Endodermal cell (in vitro differentiated cells): ENCODE measurements around the gene LSM6. TPM values are rescaled to one million over a fixed set of nuclear protein-coding genes. Genes with fewer than 3 reads are reported as not detected.

Experiments
- DNase-seq: peaks from one replicate; pipeline ENCODE4 v3.0.0-alpha.2; 2017
- H3K27ac ChIP-seq: 2 replicates; pipeline ENCODE4 v1.5.1; 2013; ENCODE audit warnings: mild to moderate bottlenecking, low read depth, low read length, moderate library complexity
- H3K27me3 ChIP-seq: 2 replicates; pipeline ENCODE4 v1.6.1; 2013; ENCODE audit warnings: mild to moderate bottlenecking, low read length, moderate library complexity; ENCODE audit not compliant: insufficient read depth, control insufficient read depth, poor library complexity, severe bottlenecking
- H3K36me3 ChIP-seq: 2 replicates; pipeline ENCODE4 v1.7.0; 2013; ENCODE audit warnings: mild to moderate bottlenecking, low read length, moderate library complexity; ENCODE audit not compliant: control insufficient read depth, insufficient read depth
- H3K4me1 ChIP-seq: one replicate; pipeline ENCODE4 v1.7.0; 2013; ENCODE audit warnings: low read length; ENCODE audit not compliant: control insufficient read depth, insufficient read depth
- H3K4me3 ChIP-seq: 2 replicates; pipeline ENCODE4 v1.5.1; 2013; ENCODE audit warnings: mild to moderate bottlenecking, low read length, moderate library complexity
- H3K9ac ChIP-seq: 2 replicates; pipeline ENCODE4 v1.6.1; 2013; ENCODE audit warnings: mild to moderate bottlenecking, low read length, moderate library complexity; ENCODE audit not compliant: poor library complexity, severe bottlenecking; ENCODE audit errors: extremely low read depth
- H3K9me3 ChIP-seq: 2 replicates; pipeline ENCODE4 v1.6.1; 2013; ENCODE audit warnings: mild to moderate bottlenecking, low read length, moderate library complexity; ENCODE audit not compliant: control insufficient read depth
- H3K27ac Mint-ChIP-seq: 2 replicates; pipeline ENCODE4 v1.8.0; 2020; ENCODE audit warnings: mixed read lengths
- H3K27me3 Mint-ChIP-seq: 2 replicates; pipeline ENCODE4 v1.8.0; 2021; ENCODE audit warnings: mild to moderate bottlenecking, mixed read lengths; ENCODE audit not compliant: insufficient read depth
- H3K36me3 Mint-ChIP-seq: 2 replicates; pipeline ENCODE4 v1.8.0; 2020; ENCODE audit warnings: low read depth, mixed read lengths
- H3K4me1 Mint-ChIP-seq: 2 replicates; pipeline ENCODE4 v1.8.0; 2020; ENCODE audit warnings: mixed read lengths
- H3K4me3 Mint-ChIP-seq: 2 replicates; pipeline ENCODE4 v1.8.0; 2020; ENCODE audit warnings: mild to moderate bottlenecking, moderate library complexity, mixed read lengths
- H3K9me3 Mint-ChIP-seq: 2 replicates; pipeline ENCODE4 v1.8.0; 2020; ENCODE audit warnings: mild to moderate bottlenecking, mixed read lengths
- WGBS, 2 experiments: methylation state at CpG; one replicate each; pipeline versions ENCODE4 v1.1.5 to v1.1.7; 2013; ENCODE audit warnings: missing lambda C conversion rate in 2 of 2, mixed read lengths in 1 of 2; ENCODE audit not compliant: insufficient coverage in 1 of 2, insufficient read length in 1 of 2; 5-methylcytosine and 5-hydroxymethylcytosine counted together
- total RNA-seq, 2 donors: library from RNA; stranded (reverse); fragmentation: NEBNext Ultra II Directional in 1 of 2; extraction: Animal tissue kit (Norgen Biotek cat#: 25700) in 1 of 2; gene quantifications; 2 replicates in 1 of 2; 3 replicates in 1 of 2; pipeline ENCODE4 v1.2.1, GENCODE V29; 2021
- TF ChIP-seq, protein P1 (sequence below): fragments of 200-600 bp; sonication (generic); conservative IDR thresholded peaks from 2 replicates; pipeline ENCODE4 v1.5.0; 2021; ENCODE audit warnings: antibody characterized with exemption, mild to moderate bottlenecking

Gene LSM6
- total RNA-seq, 2 donors from 2014 or later = 59.6 to 83.8 TPM

DNA sequence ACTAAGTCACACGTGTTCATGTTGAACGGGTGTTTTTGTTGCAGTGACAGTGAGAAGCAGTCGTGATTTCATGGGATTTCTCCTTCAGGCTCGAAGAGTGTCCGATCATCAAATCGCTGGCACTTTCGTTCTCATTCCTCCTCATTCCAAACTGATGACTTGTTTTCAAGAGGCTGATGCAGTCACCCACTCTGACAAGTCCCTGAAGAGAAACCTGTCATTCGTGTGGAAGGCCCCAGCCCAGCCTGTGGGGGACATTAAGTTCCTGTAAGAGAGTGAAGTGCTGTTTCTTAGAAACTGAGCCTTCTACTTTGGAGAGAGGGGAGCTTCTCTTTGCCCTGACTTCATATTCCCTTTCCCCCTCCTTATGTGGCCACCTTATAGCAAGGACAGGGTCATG, 46.8 kb downstream of the LSM6 start:
- H3K4me1 Mint-ChIP-seq = no peaks in the 10 kb centered on the region
- H3K27ac Mint-ChIP-seq = peak overlapping the region; percentile 4
- H3K9me3 Mint-ChIP-seq = no peaks in the 10 kb centered on the region
- Histone ChIP-seq H3K27me3 (no peaks in the 10 kb centered on the region), H3K4me1 (no peaks in the 10 kb centered on the region), H3K9ac (no peak overlapping the region), H3K4me3 (no peak overlapping the region), H3K27ac (no peak overlapping the region), H3K36me3 (no peaks in the 10 kb centered on the region), H3K9me3 (no peaks in the 10 kb centered on the region)
- H3K36me3 Mint-ChIP-seq = no peaks in the 10 kb centered on the region
- H3K27me3 Mint-ChIP-seq = peaks cover 1% of the 10 kb centered on the region
- no peak for DNase-seq
- TF ChIP-seq, protein P1, sequence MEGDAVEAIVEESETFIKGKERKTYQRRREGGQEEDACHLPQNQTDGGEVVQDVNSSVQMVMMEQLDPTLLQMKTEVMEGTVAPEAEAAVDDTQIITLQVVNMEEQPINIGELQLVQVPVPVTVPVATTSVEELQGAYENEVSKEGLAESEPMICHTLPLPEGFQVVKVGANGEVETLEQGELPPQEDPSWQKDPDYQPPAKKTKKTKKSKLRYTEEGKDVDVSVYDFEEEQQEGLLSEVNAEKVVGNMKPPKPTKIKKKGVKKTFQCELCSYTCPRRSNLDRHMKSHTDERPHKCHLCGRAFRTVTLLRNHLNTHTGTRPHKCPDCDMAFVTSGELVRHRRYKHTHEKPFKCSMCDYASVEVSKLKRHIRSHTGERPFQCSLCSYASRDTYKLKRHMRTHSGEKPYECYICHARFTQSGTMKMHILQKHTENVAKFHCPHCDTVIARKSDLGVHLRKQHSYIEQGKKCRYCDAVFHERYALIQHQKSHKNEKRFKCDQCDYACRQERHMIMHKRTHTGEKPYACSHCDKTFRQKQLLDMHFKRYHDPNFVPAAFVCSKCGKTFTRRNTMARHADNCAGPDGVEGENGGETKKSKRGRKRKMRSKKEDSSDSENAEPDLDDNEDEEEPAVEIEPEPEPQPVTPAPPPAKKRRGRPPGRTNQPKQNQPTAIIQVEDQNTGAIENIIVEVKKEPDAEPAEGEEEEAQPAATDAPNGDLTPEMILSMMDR = no peak
- WGBS, 2 experiments = 74 to 86% methylated on average over 8 of the region's 8 CpGs
- H3K4me3 Mint-ChIP-seq = no peak overlapping the region

DNA sequence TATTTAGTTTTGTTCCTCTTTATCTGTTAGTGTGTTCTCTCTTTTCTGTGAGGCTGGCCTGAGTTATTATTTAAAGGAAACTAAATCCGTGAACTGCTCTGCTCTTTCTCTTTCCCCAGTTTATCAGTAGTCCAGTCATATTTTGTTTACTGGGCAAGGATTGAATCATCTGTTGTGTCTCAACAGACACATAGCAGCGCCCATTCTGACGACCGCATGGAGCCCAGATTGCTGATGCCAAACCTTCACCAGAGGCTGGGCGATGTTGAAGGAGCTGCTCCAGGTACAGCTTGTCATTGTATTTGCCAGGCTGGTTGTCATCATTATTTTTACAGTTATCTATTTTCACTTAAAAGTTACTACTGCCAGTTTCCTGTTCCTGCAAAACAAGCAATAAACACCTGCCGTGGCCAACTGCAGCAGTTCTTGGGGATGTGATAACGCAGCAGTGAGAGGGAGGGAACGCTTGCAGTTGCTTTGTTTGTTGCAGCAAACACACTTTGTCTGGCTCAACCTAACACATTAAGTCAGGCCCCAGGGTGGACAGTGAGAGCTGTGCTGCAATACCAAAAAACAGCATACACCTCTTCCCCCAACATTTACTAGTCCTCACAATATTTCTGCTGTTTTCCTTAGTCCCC, 48.9 kb downstream of the LSM6 start:
- Mint-ChIP-seq H3K36me3 (no peaks in the 10 kb centered on the region), H3K27me3 (no peaks in the 10 kb centered on the region), H3K27ac (no peak overlapping the region), H3K4me1 (no peaks in the 10 kb centered on the region), H3K4me3 (no peak overlapping the region), H3K9me3 (no peaks in the 10 kb centered on the region)
- Histone ChIP-seq H3K9ac (no peak overlapping the region), H3K4me1 (no peaks in the 10 kb centered on the region), H3K36me3 (no peaks in the 10 kb centered on the region), H3K27ac (no peak overlapping the region), H3K9me3 (no peaks in the 10 kb centered on the region), H3K4me3 (no peak overlapping the region), H3K27me3 (no peaks in the 10 kb centered on the region)
- TF ChIP-seq, protein P1 = no peak
- DNase-seq = no peak
- WGBS, 2 experiments = 88 to 94% methylated on average over 7 to 8 of the region's 8 CpGs

DNA sequence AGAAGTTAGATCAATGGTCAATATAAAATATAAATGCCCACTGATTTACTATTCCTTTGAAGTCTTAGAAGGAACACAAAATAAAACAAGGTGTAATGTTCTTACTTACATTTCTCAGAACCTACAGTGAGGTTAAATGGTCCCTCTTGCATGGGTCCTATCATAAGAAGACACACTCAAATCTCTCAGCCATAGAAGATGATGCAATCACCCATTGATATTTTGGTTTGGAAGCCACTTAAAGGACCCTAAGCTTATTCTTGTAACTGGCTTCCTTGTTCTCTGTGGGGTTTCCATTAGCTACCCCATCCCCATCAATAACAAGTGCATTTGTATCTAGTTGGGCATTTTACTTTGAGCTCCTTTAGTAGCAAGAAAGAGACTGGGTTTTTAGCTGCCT, 53.9 kb downstream of the LSM6 start:
- H3K4me1 ChIP-seq = no peaks in the 10 kb centered on the region
- H3K4me3 Mint-ChIP-seq = no peak overlapping the region
- no peaks in the 10 kb centered on the region for H3K4me1 Mint-ChIP-seq
- peaks cover 5% of the 10 kb centered on the region for H3K9me3 ChIP-seq
- H3K36me3 Mint-ChIP-seq = no peaks in the 10 kb centered on the region
- H3K27ac ChIP-seq = no peak overlapping the region
- TF ChIP-seq, protein P1 = no peak
- H3K27me3 ChIP-seq = no peaks in the 10 kb centered on the region
- no peak overlapping the region for H3K4me3 ChIP-seq
- peaks cover 10% of the 10 kb centered on the region for H3K9me3 Mint-ChIP-seq
- no peaks in the 10 kb centered on the region for H3K27me3 Mint-ChIP-seq
- no peak overlapping the region for H3K9ac ChIP-seq
- H3K27ac Mint-ChIP-seq = no peak overlapping the region
- no peak for DNase-seq
- H3K36me3 ChIP-seq = no peaks in the 10 kb centered on the region
